Measurements from ENCODE around the gene TMEM179.

TMEM179 gene

GRCh38 chr14:104598039-104598909, 6.3 kb downstream of the TMEM179 start:
- no peaks in the 10 kb centered on the region for H3K36me3 ChIP-seq (ENCODE audit: control insufficient read depth, insufficient read depth, low read length)
- H3K27ac ChIP-seq (ENCODE audit: low read depth, low read length) = no peak overlapping the region
- H3K4me3 ChIP-seq (ENCODE audit: low read depth, low read length) = no peak overlapping the region
- H3K4me1 ChIP-seq (ENCODE audit: control insufficient read depth, insufficient read depth, low read length) = no peaks in the 10 kb centered on the region
- H3K9ac ChIP-seq (ENCODE audit: low read length) = no peak overlapping the region
- peaks cover 14% of the 10 kb centered on the region; the same call in 1 of the 2 replicates for H3K27me3 ChIP-seq (ENCODE audit: control insufficient read depth, insufficient read depth, low read length)
- no peaks in the 10 kb centered on the region for H3K9me3 ChIP-seq (ENCODE audit: control insufficient read depth, insufficient read depth, low read depth, low read length)

GRCh38 chr14:104597576-104597975, 7.0 kb downstream of the TMEM179 start:
- Histone ChIP-seq H3K4me1 (ENCODE audit: control insufficient read depth, insufficient read depth, low read length) (no peaks in the 10 kb centered on the region), H3K27ac (ENCODE audit: low read depth, low read length) (no peak overlapping the region), H3K4me3 (ENCODE audit: low read depth, low read length) (no peak overlapping the region), H3K9ac (ENCODE audit: low read length) (no peak overlapping the region), H3K36me3 (ENCODE audit: control insufficient read depth, insufficient read depth, low read length) (no peaks in the 10 kb centered on the region), H3K27me3 (ENCODE audit: control insufficient read depth, insufficient read depth, low read length) (peaks cover 7% of the 10 kb centered on the region; the same call in 1 of the 2 replicates), H3K9me3 (ENCODE audit: control insufficient read depth, insufficient read depth, low read depth, low read length) (no peaks in the 10 kb centered on the region)

- Histone ChIP-seq H3K4me3 (ENCODE audit: low read depth, low read length) (no peak overlapping the region), H3K9ac (ENCODE audit: low read length) (no peak overlapping the region), H3K4me1 (ENCODE audit: control insufficient read depth, insufficient read depth, low read length) (no peaks in the 10 kb centered on the region), H3K9me3 (ENCODE audit: control insufficient read depth, insufficient read depth, low read depth, low read length) (no peaks in the 10 kb centered on the region), H3K27me3 (ENCODE audit: control insufficient read depth, insufficient read depth, low read length) (peaks cover 2% of the 10 kb centered on the region; the same call in 1 of the 2 replicates), H3K36me3 (ENCODE audit: control insufficient read depth, insufficient read depth, low read length) (no peaks in the 10 kb centered on the region), H3K27ac (ENCODE audit: low read depth, low read length) (no peak overlapping the region)
These were observed 7.6 kb downstream of the TMEM179 start for GRCh38 chr14:104596927-104597351.

GRCh38 chr14:104596451-104596918, 8.1 kb downstream of the TMEM179 start:
- no peaks in the 10 kb centered on the region for H3K4me1 ChIP-seq (ENCODE audit: control insufficient read depth, insufficient read depth, low read length)
- H3K9me3 ChIP-seq (ENCODE audit: control insufficient read depth, insufficient read depth, low read depth, low read length) = no peaks in the 10 kb centered on the region
- H3K27me3 ChIP-seq (ENCODE audit: control insufficient read depth, insufficient read depth, low read length) = no peaks in the 10 kb centered on the region; the same call in 1 of the 2 replicates
- H3K36me3 ChIP-seq (ENCODE audit: control insufficient read depth, insufficient read depth, low read length) = no peaks in the 10 kb centered on the region
- no peak overlapping the region for H3K4me3 ChIP-seq (ENCODE audit: low read depth, low read length)
- no peak overlapping the region for H3K9ac ChIP-seq (ENCODE audit: low read length)
- H3K27ac ChIP-seq (ENCODE audit: low read depth, low read length) = no peak overlapping the region

- Histone ChIP-seq H3K36me3 (ENCODE audit: control insufficient read depth, insufficient read depth, low read length) (no peaks in the 10 kb centered on the region), H3K27ac (ENCODE audit: low read depth, low read length) (no peak overlapping the region), H3K9me3 (ENCODE audit: control insufficient read depth, insufficient read depth, low read depth, low read length) (no peaks in the 10 kb centered on the region), H3K4me3 (ENCODE audit: low read depth, low read length) (no peak overlapping the region), H3K27me3 (ENCODE audit: control insufficient read depth, insufficient read depth, low read length) (no peaks in the 10 kb centered on the region; the same call in 1 of the 2 replicates), H3K4me1 (ENCODE audit: control insufficient read depth, insufficient read depth, low read length) (no peaks in the 10 kb centered on the region), H3K9ac (ENCODE audit: low read length) (no peak overlapping the region)
These were observed 8.6 kb downstream of the TMEM179 start for GRCh38 chr14:104595911-104596450.

- Histone ChIP-seq H3K36me3 (ENCODE audit: control insufficient read depth, insufficient read depth, low read length) (no peaks in the 10 kb centered on the region), H3K27ac (ENCODE audit: low read depth, low read length) (no peak overlapping the region), H3K27me3 (ENCODE audit: control insufficient read depth, insufficient read depth, low read length) (no peaks in the 10 kb centered on the region; the same call in 1 of the 2 replicates), H3K4me1 (ENCODE audit: control insufficient read depth, insufficient read depth, low read length) (no peaks in the 10 kb centered on the region), H3K9me3 (ENCODE audit: control insufficient read depth, insufficient read depth, low read depth, low read length) (no peaks in the 10 kb centered on the region), H3K9ac (ENCODE audit: low read length) (no peak overlapping the region), H3K4me3 (ENCODE audit: low read depth, low read length) (no peak overlapping the region)
These were observed 9.4 kb downstream of the TMEM179 start for GRCh38 chr14:104595116-104595675.

GRCh38 chr14:104594310-104595046, 10.1 kb downstream of the TMEM179 start:
- Histone ChIP-seq H3K27ac (ENCODE audit: low read depth, low read length) (no peak overlapping the region), H3K9me3 (ENCODE audit: control insufficient read depth, insufficient read depth, low read depth, low read length) (no peaks in the 10 kb centered on the region), H3K36me3 (ENCODE audit: control insufficient read depth, insufficient read depth, low read length) (no peaks in the 10 kb centered on the region), H3K9ac (ENCODE audit: low read length) (no peak overlapping the region), H3K4me3 (ENCODE audit: low read depth, low read length) (no peak overlapping the region), H3K4me1 (ENCODE audit: control insufficient read depth, insufficient read depth, low read length) (no peaks in the 10 kb centered on the region), H3K27me3 (ENCODE audit: control insufficient read depth, insufficient read depth, low read length) (no peaks in the 10 kb centered on the region; the same call in 1 of the 2 replicates)

- Histone ChIP-seq H3K27me3 (ENCODE audit: control insufficient read depth, insufficient read depth, low read length) (no peaks in the 10 kb centered on the region; the same call in 1 of the 2 replicates), H3K9me3 (ENCODE audit: control insufficient read depth, insufficient read depth, low read depth, low read length) (no peaks in the 10 kb centered on the region), H3K27ac (ENCODE audit: low read depth, low read length) (no peak overlapping the region), H3K9ac (ENCODE audit: low read length) (no peak overlapping the region), H3K4me1 (ENCODE audit: control insufficient read depth, insufficient read depth, low read length) (no peaks in the 10 kb centered on the region), H3K4me3 (ENCODE audit: low read depth, low read length) (no peak overlapping the region), H3K36me3 (ENCODE audit: control insufficient read depth, insufficient read depth, low read length) (no peaks in the 10 kb centered on the region)
These were observed 10.8 kb downstream of the TMEM179 start for GRCh38 chr14:104593710-104594136.

- Histone ChIP-seq H3K4me1 (ENCODE audit: control insufficient read depth, insufficient read depth, low read length) (no peaks in the 10 kb centered on the region), H3K4me3 (ENCODE audit: low read depth, low read length) (no peak overlapping the region), H3K27ac (ENCODE audit: low read depth, low read length) (no peak overlapping the region), H3K9me3 (ENCODE audit: control insufficient read depth, insufficient read depth, low read depth, low read length) (no peaks in the 10 kb centered on the region), H3K9ac (ENCODE audit: low read length) (no peak overlapping the region), H3K36me3 (ENCODE audit: control insufficient read depth, insufficient read depth, low read length) (no peaks in the 10 kb centered on the region), H3K27me3 (ENCODE audit: control insufficient read depth, insufficient read depth, low read length) (no peaks in the 10 kb centered on the region; the same call in 1 of the 2 replicates)
These were observed 11.3 kb downstream of the TMEM179 start for GRCh38 chr14:104593241-104593701.

- no peaks in the 10 kb centered on the region; the same call in 1 of the 2 replicates for H3K27me3 ChIP-seq (ENCODE audit: control insufficient read depth, insufficient read depth, low read length)
- H3K27ac ChIP-seq (ENCODE audit: low read depth, low read length) = no peak overlapping the region
- H3K9ac ChIP-seq (ENCODE audit: low read length) = no peak overlapping the region
- H3K9me3 ChIP-seq (ENCODE audit: control insufficient read depth, insufficient read depth, low read depth, low read length) = no peaks in the 10 kb centered on the region
- H3K4me1 ChIP-seq (ENCODE audit: control insufficient read depth, insufficient read depth, low read length) = no peaks in the 10 kb centered on the region
- no peaks in the 10 kb centered on the region for H3K36me3 ChIP-seq (ENCODE audit: control insufficient read depth, insufficient read depth, low read length)
- H3K4me3 ChIP-seq (ENCODE audit: low read depth, low read length) = no peak overlapping the region
These were observed 11.8 kb downstream of the TMEM179 start for GRCh38 chr14:104592785-104593184.
